HG03558 (cell line): Measurements from ENCODE around the gene SCG3.

Source experiments
- ATAC-seq: cut with Tn5 transposase; IDR thresholded peaks from one replicate; pipeline ENCODE4 v1.9.1; 2021; ENCODE audit warnings: moderate number of reproducible peaks; ENCODE audit not compliant: unreplicated experiment; ENCODE audit errors: extremely low read depth

SCG3 gene

GRCh38 chr15:51754267-51754666 lies 73.0 kb downstream of the SCG3 start:
- no peak for ATAC-seq

- no peak for ATAC-seq
Observed at GRCh38 chr15:51755790-51756189, 74.5 kb downstream of the SCG3 start.

GRCh38 chr15:51756482-51756881 lies 75.2 kb downstream of the SCG3 start:
- no peak for ATAC-seq

- ATAC-seq: no peak
Observed at GRCh38 chr15:51757450-51757849, 76.1 kb downstream of the SCG3 start.

- ATAC-seq: no peak
Observed at GRCh38 chr15:51758645-51759044, 77.3 kb downstream of the SCG3 start.

- ATAC-seq: no peak
Observed at GRCh38 chr15:51759557-51760070, 78.3 kb downstream of the SCG3 start.

GRCh38 chr15:51760805-51761204 lies 79.5 kb downstream of the SCG3 start:
- no peak for ATAC-seq

- ATAC-seq: no peak
Observed at GRCh38 chr15:51765751-51766150, 84.4 kb downstream of the SCG3 start.

GRCh38 chr15:51766341-51766740 lies 85.0 kb downstream of the SCG3 start:
- ATAC-seq: no peak

GRCh38 chr15:51768018-51768417 lies 86.7 kb downstream of the SCG3 start:
- ATAC-seq: no peak
